Activated CD4-positive, alpha-beta T cell treated with anti-CD3 and anti-CD28 coated beads for 4 hours (primary cell): Measurements from ENCODE around the gene RBM38.
"Not testable (repeated sequence)": the region's sequence is repeated elsewhere in the genome, so short reads cannot be mapped to it uniquely, and the experiment has no call there.

Source experiments
- DNase-seq, 2 donors: peaks; one replicate each; pipeline ENCODE4 v3.0.0-alpha.2; 2020

Gene RBM38

DNA sequence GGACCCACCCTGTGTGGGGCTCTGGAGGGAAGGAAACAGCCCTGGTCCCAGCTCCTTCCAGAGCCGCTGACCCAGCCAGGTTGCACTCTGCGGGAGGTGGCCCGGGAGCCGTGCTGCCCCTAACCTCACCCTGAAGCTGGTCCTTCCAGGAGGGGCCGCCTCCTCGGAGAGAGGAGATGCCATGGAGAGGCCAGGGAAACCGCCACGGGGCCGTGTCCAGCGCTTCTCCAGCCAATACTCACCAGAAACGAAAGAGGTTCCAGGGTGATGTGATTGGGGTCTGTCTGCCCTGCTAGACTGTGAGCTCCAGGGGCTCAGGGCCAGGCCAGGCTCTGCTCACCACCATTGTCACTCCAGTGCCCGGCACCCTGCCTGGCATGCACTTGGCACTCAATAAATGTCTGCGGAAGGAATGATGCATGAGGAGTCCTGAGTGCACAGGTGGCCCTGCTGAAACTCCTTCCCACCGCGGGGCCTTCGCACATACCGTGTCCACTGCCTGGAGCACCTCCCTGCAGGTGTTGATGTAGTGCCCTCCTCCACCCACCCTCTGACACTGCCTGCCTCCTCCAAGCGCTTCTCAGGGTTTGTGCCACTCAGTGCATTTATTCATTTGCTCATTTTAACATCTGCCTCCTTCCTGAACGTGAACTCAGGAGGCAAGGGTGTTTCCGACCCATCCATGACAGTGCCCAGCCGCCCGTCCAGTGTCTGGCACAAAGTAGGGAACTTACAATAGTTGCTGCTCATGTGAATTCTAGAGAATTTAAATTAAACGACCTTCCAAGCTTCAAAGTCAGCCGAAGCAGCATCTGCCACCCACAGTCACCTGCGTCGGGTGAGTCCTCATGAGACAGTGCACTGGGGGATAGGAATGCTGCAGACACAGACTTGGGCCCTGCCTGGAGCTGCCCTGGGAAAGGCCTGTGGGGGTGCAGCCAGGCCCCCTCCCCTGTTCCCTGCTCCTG is 30.3 kb downstream of the RBM38 start:
- no peak for DNase-seq

DNA sequence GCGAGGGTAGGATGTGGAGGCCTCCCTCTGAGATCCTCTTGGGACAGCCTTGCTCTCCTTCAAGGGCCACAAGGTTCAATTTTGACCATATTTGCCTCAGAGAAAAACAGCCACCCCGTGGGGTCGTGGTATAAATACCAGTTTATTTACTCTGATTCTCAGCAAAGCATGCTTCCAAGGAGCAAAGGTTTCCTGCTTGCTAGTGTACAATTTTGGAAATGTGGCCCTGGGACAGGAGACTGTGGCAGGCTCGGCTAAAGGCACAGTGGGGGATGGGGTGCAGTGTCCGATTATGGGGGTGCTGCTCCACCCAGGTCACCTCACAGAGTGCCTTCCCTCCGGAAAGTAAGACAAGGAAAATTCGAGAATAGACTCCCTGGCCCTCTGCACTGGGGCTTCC is 31.1 kb downstream of the RBM38 start:
- DNase-seq = no peak

- DNase-seq = no peak
Observed at GRCh38 chr20:57425150-57426013, 34.2 kb downstream of the RBM38 start.

DNA sequence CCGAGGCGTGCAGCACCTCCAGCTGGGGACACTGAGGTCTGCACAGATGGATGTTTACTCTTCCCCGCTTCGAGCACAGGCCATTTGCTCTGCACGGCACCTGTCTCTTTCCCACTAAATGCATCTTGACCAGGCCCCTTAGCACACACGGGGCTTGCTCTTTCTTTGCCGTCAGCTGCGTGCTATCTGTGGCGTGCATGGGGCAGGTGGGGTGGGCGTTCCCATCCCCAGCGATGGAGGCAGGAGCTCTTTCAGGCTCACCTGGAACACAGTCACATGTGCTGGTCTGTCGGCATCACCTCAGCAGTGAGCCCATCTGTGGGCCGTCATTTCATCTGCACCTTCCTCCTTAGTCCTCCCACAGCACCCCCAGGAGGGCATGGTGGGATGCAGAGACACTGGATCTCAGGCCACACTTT is 35.1 kb downstream of the RBM38 start:
- DNase-seq = no peak

DNA sequence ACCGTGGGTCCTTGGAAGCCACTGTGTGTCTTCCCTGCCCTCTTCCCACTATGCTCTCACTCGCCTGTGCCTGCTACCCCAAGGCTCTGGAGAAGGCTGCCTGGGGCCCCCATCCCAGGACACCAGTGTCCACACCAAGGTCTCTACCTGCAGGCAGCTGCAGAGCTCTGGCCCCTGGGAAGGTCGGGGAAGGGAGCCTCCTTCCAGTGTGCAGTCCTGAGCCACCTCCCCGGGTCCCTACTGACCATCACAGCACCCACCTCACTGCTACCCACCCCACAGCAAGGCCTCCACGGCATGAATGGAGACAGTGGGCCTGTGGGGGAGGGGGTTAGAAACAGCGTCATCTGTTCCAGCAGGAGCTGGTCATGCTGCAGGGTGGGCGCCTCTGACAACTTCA is 35.6 kb downstream of the RBM38 start:
- DNase-seq = no peak

DNA sequence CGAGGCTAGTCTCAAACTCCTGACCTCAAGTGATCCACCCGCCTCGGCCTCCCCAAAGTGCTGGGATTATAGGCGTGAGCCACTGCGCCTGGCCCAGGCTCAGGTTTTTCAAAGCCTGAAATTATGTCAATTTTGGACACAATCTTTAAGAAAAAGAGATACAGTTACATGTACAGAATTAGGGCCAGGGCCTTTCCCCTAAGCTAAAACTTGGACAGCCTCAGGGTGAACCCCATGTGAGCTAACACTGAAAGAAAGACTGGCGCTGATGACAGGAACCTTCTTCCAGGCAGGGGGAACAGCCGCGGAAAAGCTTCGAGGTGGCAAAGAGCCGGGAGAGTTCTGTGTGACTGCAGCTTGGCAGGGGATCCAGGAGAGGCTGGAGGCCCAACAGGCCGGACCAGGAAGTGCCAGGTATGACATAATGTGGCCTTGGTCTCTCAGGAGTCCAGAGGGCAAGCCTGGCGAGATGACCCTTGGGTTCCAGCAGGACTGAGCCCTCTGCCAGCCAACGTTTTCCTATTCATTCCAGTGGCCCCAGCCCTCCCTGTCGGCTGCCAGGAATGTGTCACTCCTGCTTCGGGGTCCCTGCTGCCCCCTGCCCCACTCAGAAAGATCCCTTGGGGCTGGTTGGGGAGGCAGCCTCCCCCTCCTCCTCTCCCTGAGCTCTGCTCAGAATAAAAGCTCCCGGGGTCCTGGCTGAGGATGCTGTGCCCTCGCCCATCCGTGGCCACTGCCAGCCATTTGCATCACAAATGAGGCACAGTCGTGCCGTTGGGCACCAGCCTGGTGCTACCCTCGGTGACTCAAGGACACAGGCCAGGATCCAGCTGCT is 37.3 kb downstream of the RBM38 start:
- DNase-seq = no peak

- no peak for DNase-seq
Observed at GRCh38 chr20:57429159-57429496, 37.9 kb downstream of the RBM38 start.

- no peak for DNase-seq
Observed at GRCh38 chr20:57429580-57430200, 38.5 kb downstream of the RBM38 start.

DNA sequence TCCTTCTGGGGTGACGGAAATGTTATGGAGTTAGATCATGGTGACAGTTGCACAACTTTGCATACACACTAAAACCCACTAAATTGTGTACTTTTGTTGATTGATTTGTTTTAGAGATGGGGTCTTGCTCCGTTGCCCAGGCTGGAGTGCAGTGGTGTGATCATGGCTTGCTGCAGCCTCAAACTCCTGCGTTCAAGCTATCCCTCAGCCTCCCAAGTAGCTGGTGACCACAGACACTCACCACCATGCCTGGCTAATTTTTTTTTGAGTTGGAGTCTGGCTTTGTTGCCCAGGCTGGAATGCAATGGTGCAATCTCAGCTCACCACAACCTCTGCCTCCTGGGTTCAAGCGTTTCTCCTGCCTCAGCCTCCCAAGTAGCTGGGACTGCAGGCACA is 39.0 kb downstream of the RBM38 start:
- DNase-seq = not testable (repeated sequence)

DNA sequence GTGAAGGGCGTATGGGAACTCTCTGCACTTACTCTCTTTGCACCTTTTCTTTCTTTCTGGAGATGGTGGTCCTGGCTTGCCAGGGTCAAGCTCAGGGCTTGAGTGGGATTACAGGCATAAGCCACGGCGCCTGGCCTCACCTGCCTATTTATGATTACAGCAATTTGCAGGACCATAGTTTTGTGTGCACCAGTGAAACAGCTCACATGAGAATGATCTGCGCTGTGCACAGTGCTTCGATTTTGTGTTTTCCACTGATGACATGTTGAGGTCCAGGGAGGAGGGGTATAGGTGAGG is 40.3 kb downstream of the RBM38 start:
- no peak for DNase-seq

- DNase-seq = no peak
Observed at GRCh38 chr20:57432480-57432861, 41.3 kb downstream of the RBM38 start.

GRCh38 chr20:57432862-57433491 is 41.8 kb downstream of the RBM38 start:
- peak; percentile 50 to 61 for DNase-seq

DNA sequence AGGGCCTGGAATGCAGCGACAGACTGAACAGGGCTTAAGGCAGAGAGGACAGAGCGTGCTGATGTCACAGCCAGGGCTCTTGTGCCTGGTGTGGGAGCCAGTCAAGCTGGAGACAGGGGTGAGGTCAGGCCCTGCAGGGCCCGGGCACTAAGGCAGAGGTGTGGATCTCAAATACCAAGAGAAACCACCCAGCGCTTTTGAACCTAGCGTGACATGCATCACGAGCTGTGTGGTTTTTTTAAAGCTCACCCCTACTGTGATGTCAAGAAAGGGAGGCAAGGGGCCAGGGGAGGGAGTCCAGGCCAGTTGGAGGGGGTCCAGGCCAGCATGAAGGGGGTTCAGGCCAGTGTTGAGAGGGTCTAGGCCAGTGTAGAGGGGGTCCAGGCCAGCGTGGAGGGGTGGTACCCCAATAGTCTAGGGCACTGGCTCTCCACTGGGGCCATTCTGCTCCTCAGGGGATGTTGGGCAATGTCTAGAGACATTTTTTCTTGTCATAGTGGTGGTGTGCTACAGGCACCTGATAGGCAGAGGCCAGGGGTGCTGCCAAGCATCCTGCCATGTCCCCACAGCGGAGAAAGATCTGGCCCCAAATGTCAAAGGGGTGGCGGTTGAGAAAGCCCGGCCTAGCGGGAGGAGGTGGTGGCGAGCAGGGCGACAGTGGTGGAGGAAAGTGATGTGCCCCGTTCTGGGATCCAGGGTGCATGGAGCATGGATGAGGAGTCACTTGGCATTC is 42.6 kb downstream of the RBM38 start:
- no peak for DNase-seq

DNA sequence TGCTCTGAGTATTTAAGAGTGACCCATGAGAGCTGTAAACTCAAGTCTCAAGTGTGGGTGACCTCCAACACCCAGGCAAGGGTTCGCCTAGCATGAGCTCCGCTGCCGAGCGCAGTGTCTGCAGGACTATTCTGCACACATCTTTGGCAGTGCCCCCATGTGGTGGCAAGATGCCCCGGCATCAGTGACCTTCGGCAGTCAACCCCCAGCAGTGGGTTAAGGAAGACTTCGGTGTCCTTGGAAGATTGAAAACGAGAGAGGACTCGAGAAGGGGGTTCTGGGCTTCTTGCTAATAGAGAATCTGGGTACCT is 43.1 kb downstream of the RBM38 start:
- no peak for DNase-seq

DNA sequence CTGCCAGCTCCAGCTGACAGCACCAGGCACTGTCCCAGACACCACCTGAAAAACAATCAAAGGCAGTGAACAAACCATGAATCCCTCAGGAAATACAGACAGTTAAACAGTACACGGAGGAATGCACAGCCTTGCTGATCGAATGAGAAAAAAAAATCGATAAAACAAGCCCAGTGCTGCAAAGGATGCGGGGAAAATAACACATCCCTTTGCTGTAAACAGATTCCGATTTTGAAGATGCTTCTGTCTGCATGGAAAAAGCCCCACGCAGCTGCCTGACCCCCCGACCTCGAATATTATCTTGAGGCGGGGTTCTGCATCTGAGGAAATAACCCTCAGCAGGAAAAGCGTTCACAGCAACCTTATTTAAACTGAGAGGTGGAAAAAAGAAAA is 43.9 kb downstream of the RBM38 start:
- DNase-seq = no peak

DNA sequence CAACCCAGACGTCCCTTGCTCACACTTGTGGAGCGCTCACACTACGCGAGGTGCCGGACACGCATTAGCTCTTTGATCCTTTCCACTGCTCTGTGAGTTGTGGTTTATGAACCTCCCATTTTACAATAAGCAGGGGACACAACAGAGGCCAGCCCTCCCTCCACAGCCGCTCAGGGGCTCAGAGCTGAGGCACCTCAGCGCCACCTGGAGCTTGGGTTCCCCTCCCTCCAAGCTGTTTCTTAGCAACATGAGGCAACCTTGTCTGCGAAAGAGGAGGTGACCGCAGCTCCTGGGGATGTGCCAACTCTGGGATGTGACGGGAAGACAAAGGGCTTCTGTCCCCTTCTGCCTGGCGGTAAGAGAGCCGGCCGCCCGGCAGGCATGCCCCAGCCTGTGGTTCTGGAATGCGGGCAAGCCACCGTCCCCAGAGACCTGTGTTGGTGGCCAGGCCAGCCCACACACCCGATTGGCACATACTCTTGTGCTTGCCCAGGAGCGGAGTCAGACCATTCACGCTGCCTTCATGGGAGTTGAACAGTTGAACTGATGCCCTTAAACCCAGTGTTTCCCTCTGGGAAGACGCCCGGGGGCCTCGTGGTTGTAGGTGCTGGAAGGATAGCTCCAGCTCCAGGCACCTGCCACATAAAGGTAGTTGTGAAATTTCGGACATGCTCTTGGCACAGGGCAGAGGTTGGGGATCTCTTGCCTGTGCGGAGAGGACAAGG is 44.5 kb downstream of the RBM38 start:
- peak; percentile 6 to 28 for DNase-seq

DNA sequence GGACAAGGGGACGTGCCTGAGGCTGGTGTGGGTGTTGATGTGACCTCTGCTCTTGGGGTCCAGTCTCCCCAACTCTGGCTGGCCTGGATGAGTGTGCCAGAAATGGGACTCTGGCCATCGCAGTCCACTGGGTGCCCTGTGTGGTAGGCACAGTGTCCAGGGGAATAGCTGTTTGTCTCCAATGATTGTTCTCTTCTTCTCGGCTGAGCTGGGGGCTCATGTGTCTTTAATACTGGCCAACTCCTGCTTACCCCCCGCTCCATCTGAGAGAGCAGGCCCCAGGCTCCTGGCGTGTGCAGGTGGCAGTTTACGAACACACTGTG is 45.0 kb downstream of the RBM38 start:
- DNase-seq = no peak

- no peak for DNase-seq
Observed at GRCh38 chr20:57437267-57437666, 46.1 kb downstream of the RBM38 start.

DNA sequence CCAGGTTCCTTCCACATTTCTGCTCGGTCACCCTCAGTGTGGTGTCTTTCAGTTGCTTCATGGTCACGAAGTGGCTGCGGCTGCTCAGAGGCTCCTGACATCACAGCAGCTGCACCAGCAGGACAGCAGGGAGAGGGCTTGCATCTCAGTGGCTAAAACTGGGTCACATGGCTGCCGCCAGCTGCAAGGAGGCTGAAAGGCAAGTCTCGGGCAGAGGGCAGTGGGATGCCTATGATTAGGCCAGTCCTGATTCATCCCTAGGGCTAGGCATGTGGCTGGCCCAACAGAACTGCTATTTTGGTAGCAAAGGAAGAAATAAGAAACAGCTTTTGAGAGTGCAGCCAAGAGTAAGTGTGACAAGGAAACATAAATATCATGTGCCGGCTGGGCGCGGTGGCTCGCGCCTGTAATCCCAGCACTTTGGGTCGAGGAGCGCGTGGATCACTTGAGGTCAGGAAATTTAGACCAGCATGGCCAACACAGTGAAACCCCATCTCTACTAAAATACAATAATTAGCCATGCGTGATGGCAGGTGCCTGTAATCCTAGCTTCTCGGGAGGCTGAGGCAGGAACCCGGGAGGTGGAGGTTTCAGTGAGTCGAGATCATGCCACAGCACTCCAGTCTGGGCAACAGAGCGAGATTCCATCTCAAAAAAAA is 46.6 kb downstream of the RBM38 start:
- DNase-seq = no peak

- no peak for DNase-seq
Observed at GRCh38 chr20:57438552-57438951, 47.4 kb downstream of the RBM38 start.

- no peak for DNase-seq
Observed at GRCh38 chr20:57439432-57439831, 48.2 kb downstream of the RBM38 start.
